OCI-M2 (cell line): ENCODE results near the gene MASTL.
A peak's percentile ranks its signal among the peaks of the same experiment; 100 is the strongest.
"Not testable (repeated sequence)": the region's sequence is repeated elsewhere in the genome, so short reads cannot be mapped to it uniquely, and the experiment has no call there.

Source experiments
- DNase-seq: peaks from one replicate; lab custom pipeline; 2025; ENCODE audit not compliant: unreplicated experiment; lab: John Stamatoyannopoulos, UW

The MASTL gene

DNA sequence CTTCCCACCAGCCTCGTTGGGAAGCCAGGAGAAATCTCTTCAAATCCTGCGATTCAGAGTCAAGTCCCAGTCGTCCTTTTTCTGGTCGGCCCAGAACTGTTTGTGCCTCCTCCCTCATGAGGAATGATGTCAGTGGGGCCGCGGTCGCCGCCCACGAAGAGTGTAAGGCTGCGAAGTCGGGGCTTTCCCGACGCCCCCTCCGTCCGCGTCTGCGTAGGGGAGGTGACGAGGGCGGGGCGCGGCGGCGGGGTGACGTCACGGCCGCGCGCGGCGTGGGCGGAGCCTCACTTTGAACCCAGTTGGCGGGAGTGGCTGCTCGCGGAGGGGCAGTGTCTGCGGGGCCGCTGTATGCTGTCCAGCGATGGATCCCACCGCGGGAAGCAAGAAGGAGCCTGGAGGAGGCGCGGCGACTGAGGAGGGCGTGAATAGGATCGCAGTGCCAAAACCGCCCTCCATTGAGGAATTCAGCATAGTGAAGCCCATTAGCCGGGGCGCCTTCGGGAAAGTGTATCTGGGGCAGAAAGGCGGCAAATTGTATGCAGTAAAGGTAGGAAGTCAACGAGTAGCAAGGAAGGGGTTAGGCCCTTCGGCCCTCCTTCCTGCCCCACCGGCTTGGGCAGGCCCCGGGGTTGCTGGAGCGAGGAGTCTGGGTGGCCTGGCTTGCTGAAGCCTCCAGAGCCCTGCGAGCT lies at the start of gene MASTL:
MASTL (plus strand) TSS at position 287 of the 689 bp plus-strand sequence; CDS start at position 362, 75 bp downstream.
- peak; percentile 42 for DNase-seq

DNA sequence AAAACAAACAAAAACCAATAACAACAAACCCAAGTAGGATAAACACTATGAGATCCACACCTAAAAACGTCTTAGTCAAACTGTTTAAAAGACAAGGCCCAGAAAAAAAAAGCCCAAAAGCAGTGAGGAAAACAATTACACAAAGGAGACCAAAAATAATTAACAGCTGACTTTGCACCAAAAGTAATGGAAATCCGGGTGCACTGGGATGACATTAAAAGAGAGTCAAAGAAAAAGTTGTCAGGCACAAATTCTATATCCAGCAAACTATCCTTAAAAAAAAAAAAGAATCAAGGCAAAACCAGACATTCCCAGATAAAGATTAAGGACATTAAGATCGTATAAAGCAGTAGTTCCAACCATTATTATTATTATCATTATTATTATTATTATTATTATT lies 47.0 kb upstream of the MASTL start:
- no peak for DNase-seq

DNA sequence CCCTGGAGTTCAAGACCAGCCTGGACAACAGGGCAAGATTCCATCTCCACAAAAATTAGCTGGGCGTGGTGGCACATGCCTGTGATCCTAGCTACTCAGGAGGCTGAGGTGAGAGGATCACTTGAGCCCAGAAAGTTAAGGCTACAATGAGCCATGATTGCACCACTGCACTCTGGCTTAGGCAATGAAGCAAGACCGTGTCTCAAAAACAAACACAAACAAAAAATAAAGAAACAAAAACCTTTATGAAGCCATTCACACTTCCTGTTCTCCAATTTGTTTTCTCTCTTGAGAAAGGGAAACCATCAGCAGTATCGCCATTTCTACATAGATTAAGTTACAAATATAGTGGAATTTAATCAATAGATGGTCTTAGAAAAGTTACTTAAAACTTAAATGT lies 20.8 kb upstream of the MASTL start:
- DNase-seq, result no peak

DNA sequence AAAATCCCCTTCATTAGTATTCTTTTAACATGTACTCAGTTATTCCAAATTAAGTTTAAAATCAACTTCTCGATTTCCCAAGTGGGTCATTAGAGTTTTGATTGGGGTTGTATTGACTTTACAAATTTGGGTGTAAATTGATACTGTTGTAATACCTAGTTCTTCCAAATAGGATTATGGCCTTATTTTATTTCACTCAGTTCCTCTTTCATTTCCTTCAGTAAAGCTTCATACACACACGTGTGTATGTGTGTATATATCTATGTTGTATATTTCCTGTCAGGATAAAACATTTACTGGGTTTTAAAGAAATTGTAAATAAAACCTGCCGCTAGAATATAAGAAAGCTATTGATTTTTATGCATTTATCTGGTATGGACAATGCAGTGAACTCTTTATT lies 16.9 kb upstream of the MASTL start:
- DNase-seq, result no peak

DNA sequence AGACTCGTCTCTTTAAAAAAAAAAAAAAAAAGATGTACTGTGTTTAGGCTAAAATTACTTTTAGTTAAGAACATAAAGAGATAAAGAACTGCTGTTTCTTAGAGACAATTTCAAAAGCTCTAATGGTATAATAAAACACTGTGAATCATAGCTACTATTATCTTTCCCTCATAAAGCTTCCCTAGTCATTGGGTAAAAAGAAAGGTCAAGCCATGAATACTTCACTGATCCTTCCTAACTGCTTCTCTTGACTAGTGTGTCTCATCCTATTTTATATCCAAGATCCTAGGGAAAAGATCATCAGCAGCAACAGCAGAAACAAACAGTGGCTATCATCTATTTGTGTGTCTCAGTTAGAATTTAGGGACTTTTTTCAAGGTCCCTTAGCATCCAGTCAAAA lies 11.5 kb upstream of the MASTL start:
- DNase-seq, result no peak

- no peak for DNase-seq
Observed at GRCh38 chr10:27145937-27146336, 9.2 kb upstream of the MASTL start.

GRCh38 chr10:27147701-27148100 lies 7.5 kb upstream of the MASTL start:
- no peak for DNase-seq

DNA sequence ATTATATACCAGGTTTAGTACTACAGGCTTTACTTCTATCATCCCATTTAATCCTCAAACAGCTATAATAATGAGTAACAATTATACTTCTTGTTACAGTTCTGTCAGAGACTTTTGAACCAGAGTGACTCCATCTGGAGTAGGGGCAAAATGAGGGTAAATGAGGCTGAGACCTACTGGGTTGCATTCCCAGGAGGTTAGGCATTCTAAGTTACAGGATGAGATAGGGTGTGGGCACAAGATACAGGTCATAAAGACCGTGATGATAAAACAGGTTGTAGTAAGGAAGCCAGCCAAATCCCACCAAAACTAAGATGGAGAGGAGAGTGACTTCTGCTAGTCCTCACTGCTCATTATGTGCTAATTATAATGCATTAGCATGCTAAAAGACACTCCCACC lies 4.9 kb upstream of the MASTL start:
- DNase-seq, result no peak

DNA sequence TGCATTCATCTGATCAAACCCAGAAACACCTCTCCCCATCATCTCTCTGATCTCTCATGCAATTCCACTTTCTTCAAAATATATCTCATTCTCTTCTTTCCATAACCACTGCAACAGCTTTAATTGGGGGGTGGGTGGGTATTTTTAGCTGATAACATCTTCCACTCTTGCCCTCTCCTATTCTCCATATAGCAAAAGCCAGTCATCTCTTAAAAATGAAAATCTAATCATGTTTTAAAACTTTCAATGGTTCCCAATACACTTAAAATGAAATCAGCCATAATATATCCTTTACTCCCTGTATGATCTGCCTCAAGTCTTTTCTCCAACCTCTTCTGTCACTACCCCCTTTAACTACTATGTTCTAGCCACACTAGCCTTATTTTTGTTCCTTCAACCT lies 2.5 kb upstream of the MASTL start:
- DNase-seq, result no peak

- DNase-seq, result no peak
Observed at GRCh38 chr10:27153329-27153728, 1.8 kb upstream of the MASTL start.

- no peak for DNase-seq
Observed at GRCh38 chr10:27153845-27154193, 1.3 kb upstream of the MASTL start.

GRCh38 chr10:27156566-27156965 lies 1.4 kb downstream of the MASTL start:
- DNase-seq, result not testable (repeated sequence)

- no peak for DNase-seq
Observed at GRCh38 chr10:27157150-27157549, 2.0 kb downstream of the MASTL start.

GRCh38 chr10:27158421-27158820 lies 3.3 kb downstream of the MASTL start:
- no peak for DNase-seq

- no peak for DNase-seq
Observed at GRCh38 chr10:27169849-27170248, 14.7 kb downstream of the MASTL start.

- DNase-seq, result no peak
Observed at GRCh38 chr10:27188259-27188658, 33.1 kb downstream of the MASTL start.

- no peak for DNase-seq
Observed at GRCh38 chr10:27188897-27189296, 33.7 kb downstream of the MASTL start.

DNA sequence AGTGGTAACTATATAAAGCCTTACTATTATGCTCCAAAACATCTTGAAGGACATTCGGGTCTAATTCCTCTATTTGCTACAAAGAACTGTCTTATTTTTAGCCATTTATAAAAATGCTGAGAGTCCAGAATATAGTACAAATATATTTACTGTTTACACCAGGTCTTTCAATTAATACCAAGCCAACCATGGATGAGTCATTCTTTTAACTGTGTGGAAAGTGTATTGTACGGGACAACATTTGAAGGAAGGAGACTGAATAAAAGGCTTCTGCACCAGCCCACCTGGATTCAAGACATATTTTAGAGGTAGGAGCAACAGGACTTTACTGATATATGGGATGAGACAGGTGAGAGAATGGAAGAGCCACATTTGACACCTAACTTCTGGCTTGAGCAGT lies 35.4 kb downstream of the MASTL start:
- DNase-seq, result no peak

- no peak for DNase-seq
Observed at GRCh38 chr10:27192284-27192683, 37.1 kb downstream of the MASTL start.

- DNase-seq, result no peak
Observed at GRCh38 chr10:27197980-27198620, 42.9 kb downstream of the MASTL start.

- DNase-seq, result no peak
Observed at GRCh38 chr10:27203806-27204205, 48.7 kb downstream of the MASTL start.

DNA sequence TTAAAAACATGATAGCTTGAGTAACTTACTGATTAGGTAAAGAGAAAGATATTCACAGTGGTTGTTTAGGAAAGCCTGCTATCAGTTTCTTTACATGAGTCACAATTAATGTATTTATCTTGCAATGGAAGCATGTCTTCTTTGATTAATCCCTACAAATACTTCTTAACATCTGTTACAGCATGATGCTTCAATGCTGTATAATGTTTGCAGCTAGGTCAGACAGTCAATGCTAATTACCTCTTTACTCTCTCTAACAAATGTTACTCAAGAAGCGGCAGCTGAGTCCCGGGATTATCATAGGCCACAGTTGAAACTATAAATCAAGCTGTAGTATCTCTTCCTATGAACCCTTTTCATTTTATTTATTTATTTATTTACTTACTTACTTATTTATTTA lies 52.2 kb downstream of the MASTL start:
- DNase-seq, result no peak

DNA sequence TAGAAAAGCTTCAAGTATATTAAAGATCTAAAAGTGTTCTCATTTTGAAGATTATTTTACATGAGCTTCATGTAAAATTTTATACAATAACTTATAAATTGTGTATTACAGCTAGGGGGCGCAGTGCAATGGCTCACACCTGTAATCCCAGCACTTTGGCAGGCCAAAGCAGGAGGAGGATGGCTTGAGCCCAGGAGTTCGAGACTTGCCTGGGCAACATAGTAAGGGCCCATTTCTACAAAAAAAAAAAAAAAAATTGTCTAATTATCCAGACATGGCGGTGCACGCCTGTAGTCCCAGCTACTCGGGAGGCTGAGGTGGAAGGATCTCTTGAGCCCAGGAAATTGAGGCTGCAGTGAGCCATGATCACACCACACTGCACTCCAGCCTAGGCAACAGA lies 68.8 kb downstream of the MASTL start:
- DNase-seq, result no peak
